OCI-LY1 (cell line): ENCODE data around the gene PEX13.

Source experiments
- H2AFZ ChIP-seq: fragments of 200-600 bp; sonication (generic), shearing (Covaris generic); 2 replicates; pipeline ENCODE4 v1.6.0; 2014; ENCODE audit warnings: antibody characterized with exemption, mild to moderate bottlenecking, low read length
- H3F3A ChIP-seq: fragments of 200-600 bp; sonication (generic), shearing (Covaris generic); 2 replicates; pipeline ENCODE4 v1.6.0; 2014; ENCODE audit warnings: mild to moderate bottlenecking, antibody characterized with exemption, low read length, moderate library complexity; ENCODE audit not compliant: insufficient read depth
- H3K27ac ChIP-seq: fragments of 200-600 bp; sonication (generic); 2 replicates; pipeline ENCODE4 v1.5.1; 2014; ENCODE audit warnings: low read length, mixed run types, mild to moderate bottlenecking, low read depth; ENCODE audit not compliant: poor library complexity, severe bottlenecking
- H3K27me3 ChIP-seq: fragments of 200-600 bp; sonication (generic); 2 replicates; pipeline ENCODE4 v1.6.0; 2014; ENCODE audit warnings: antibody characterized with exemption, mild to moderate bottlenecking, low read length, moderate library complexity; ENCODE audit not compliant: insufficient read depth
- H3K36me3 ChIP-seq: fragments of 200-600 bp; sonication (generic); 2 replicates; pipeline ENCODE4 v1.6.1; 2014; ENCODE audit warnings: mild to moderate bottlenecking, antibody characterized with exemption, low read length, moderate library complexity, mixed read lengths; ENCODE audit not compliant: insufficient read depth
- H3K4me1 ChIP-seq: fragments of 200-600 bp; sonication (generic); 2 replicates; pipeline ENCODE4 v1.5.1; 2014; ENCODE audit warnings: mild to moderate bottlenecking, low read length, moderate library complexity; ENCODE audit not compliant: insufficient read depth, severe bottlenecking
- H3K4me2 ChIP-seq: fragments of 200-600 bp; sonication (generic), shearing (Covaris generic); 2 replicates; pipeline ENCODE4 v1.6.1; 2014; ENCODE audit warnings: low read length
- H3K4me3 ChIP-seq: fragments of 200-600 bp; sonication (generic); 2 replicates; pipeline ENCODE4 v1.5.1; 2014; ENCODE audit warnings: low read length, low read depth, mild to moderate bottlenecking, mixed read lengths; ENCODE audit not compliant: poor library complexity, severe bottlenecking
- H3K79me2 ChIP-seq: fragments of 200-600 bp; shearing (Covaris generic); 2 replicates; pipeline ENCODE4 v1.6.1; 2016; ENCODE audit warnings: mixed run types, low read length, mixed read lengths; ENCODE audit not compliant: insufficient read depth
- H3K9ac ChIP-seq: fragments of 200-600 bp; sonication (generic), shearing (Covaris generic); 2 replicates; pipeline ENCODE4 v1.6.1; 2014; ENCODE audit warnings: mild to moderate bottlenecking, low read length, mixed read lengths
- H3K9me2 ChIP-seq: fragments of 200-600 bp; sonication (generic), shearing (Covaris generic); 2 replicates; pipeline ENCODE4 v1.6.1; 2014; ENCODE audit warnings: low read depth, mild to moderate bottlenecking, low read length, mixed read lengths
- H3K9me3 ChIP-seq: fragments of 200-600 bp; shearing (Covaris generic); 2 replicates; pipeline ENCODE4 v1.6.1; 2014; ENCODE audit warnings: low read length, mixed read lengths
- H4K20me1 ChIP-seq: fragments of 200-600 bp; sonication (generic), shearing (Covaris generic); 2 replicates; pipeline ENCODE4 v1.6.0; 2016; ENCODE audit warnings: mild to moderate bottlenecking, low read length; ENCODE audit not compliant: insufficient read depth
- EZH2 ChIP-seq: fragments of 200-600 bp; sonication (generic), shearing (Covaris generic); IDR thresholded peaks from 2 replicates; pipeline ENCODE4 v1.8.0; 2017; ENCODE audit warnings: borderline replicate concordance, mixed run types, mild to moderate bottlenecking, antibody characterized with exemption, low read length, moderate library complexity, mixed read lengths
- TF ChIP-seq, protein P1 (sequence below): fragments of 200-600 bp; sonication (generic), shearing (Covaris generic); IDR thresholded peaks from 2 replicates; pipeline ENCODE4 v1.5.1; 2017; ENCODE audit warnings: mild to moderate bottlenecking, antibody characterized with exemption, low read length, moderate library complexity, mixed read lengths

PEX13 gene, protein sequence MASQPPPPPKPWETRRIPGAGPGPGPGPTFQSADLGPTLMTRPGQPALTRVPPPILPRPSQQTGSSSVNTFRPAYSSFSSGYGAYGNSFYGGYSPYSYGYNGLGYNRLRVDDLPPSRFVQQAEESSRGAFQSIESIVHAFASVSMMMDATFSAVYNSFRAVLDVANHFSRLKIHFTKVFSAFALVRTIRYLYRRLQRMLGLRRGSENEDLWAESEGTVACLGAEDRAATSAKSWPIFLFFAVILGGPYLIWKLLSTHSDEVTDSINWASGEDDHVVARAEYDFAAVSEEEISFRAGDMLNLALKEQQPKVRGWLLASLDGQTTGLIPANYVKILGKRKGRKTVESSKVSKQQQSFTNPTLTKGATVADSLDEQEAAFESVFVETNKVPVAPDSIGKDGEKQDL

DNA sequence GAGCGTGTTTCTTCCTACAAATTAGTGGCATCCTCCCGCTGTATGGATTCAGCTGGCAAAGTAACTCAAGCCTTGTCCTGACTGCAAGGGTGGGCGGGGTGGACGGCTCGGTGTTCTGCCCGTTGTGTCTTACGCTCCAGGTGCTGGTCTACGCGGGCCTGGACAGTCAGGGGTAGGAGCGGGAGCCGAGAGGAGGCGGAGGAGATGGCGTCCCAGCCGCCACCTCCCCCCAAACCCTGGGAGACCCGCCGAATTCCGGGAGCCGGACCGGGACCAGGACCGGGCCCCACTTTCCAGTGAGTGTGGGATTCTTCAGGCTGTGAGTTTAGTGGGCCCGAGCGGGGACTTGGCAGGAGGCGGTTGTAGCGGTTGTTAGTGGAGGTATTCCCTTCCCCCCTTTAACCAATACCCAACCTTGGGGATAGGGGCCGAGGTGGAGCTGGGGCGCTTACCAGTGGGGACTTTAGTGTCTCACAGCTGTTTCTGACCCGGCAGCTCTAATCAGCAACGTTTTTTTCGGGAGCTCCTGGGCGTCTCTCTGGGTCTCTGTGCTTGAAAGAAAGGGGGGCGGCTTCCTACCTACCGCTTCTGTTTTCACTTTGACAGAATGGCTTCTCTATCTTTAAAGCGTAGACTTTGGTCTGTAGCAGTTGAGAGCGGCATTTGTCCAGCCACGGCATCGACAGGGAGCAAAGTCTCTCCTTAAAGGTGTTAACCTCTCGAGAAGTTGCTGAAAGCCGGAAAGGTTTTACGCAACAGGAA, at the start of gene PEX13, which contains the start of gene PUS10:
Gene PEX13, plus strand, starts transcription at position 165 of the 762 bp plus-strand sequence. Its CDS starts 40 bp downstream, at position 205.
Gene PUS10, minus strand, starts transcription at position 700 of the 762 bp plus-strand sequence. CDS start 6,365 bp downstream, outside the sequence.
- no peak for TF ChIP-seq EZH2
- TF ChIP-seq, protein P1, sequence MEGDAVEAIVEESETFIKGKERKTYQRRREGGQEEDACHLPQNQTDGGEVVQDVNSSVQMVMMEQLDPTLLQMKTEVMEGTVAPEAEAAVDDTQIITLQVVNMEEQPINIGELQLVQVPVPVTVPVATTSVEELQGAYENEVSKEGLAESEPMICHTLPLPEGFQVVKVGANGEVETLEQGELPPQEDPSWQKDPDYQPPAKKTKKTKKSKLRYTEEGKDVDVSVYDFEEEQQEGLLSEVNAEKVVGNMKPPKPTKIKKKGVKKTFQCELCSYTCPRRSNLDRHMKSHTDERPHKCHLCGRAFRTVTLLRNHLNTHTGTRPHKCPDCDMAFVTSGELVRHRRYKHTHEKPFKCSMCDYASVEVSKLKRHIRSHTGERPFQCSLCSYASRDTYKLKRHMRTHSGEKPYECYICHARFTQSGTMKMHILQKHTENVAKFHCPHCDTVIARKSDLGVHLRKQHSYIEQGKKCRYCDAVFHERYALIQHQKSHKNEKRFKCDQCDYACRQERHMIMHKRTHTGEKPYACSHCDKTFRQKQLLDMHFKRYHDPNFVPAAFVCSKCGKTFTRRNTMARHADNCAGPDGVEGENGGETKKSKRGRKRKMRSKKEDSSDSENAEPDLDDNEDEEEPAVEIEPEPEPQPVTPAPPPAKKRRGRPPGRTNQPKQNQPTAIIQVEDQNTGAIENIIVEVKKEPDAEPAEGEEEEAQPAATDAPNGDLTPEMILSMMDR, result no peak
- H3K36me3 ChIP-seq, result peaks cover 20% of the 10 kb centered on the region
- peak within 1 kb of the TSS; percentile 89 for H3K4me3 ChIP-seq
- H3K4me1 ChIP-seq, result peaks cover 30% of the 10 kb centered on the region
- no peaks in the 10 kb centered on the region for H3K27me3 ChIP-seq
- H4K20me1 ChIP-seq, result no peaks in the 10 kb centered on the region
- H3K9me3 ChIP-seq, result peaks cover 3% of the 10 kb centered on the region; the same call in 1 of the 2 replicates
- peak within 1 kb of the TSS; percentile 89 for H3K27ac ChIP-seq
- H3K9me2 ChIP-seq, result no peaks in the 10 kb centered on the region
- no peaks in the 10 kb centered on the region for H3F3A ChIP-seq
- peak within 1 kb of the TSS; percentile 81 for H3K9ac ChIP-seq
- H2AFZ ChIP-seq, result peak within 1 kb of the TSS; percentile 24
- peak within 1 kb of the TSS; percentile 87 for H3K4me2 ChIP-seq
- peaks cover 43% of the 10 kb centered on the region for H3K79me2 ChIP-seq

DNA sequence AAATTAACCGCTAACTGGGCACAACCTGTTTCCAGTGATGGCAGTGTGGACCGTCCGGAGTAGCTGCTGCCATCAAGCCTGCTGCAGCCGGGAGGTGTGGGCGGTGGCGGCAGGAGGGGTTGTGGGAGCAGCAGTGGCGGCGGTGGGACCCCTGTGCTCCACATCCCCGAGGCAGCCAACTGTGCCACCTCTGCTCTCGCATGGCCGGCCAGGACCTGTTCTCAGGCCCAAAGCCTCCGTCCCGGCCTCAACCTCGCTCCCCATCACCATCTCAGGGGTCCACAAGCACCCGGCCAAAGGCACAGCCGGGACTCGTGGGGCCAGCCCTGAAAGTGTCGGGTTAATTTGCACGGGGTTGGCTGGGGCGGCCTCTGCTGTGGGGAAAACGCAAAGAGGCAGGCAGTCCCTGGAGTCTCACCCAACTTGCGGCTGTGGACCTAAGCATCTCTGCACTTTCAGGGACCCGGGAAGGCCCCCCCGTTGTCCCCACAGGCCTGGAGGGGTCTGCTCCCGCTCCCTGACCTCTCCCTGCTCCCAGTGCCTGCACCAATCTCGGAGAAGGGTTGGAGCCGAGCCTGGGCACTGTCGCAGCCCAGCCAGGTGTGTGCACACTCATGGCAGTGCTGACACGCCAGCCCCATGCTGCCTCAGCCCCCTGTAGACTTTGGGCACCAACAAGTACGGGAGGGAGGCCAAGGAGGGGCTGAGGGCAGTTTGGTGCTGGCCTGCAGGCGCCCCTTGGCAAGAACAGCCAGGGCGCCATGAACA, 44.4 kb upstream of the PEX13 start:
- TF ChIP-seq, protein P1, result no peak
- no peak for TF ChIP-seq EZH2
- H2AFZ ChIP-seq, result no peak overlapping the region
- peaks cover 6% of the 10 kb centered on the region; the same call in 1 of the 2 replicates for H3F3A ChIP-seq
- peak overlapping the region; percentile 89 for H3K4me2 ChIP-seq
- no peaks in the 10 kb centered on the region for H3K36me3 ChIP-seq
- H3K27ac ChIP-seq, result peak overlapping the region; percentile 94
- H3K27me3 ChIP-seq, result no peaks in the 10 kb centered on the region
- peak overlapping the region; percentile 62 for H3K9ac ChIP-seq
- H3K9me3 ChIP-seq, result no peaks in the 10 kb centered on the region
- H3K4me1 ChIP-seq, result peaks cover 82% of the 10 kb centered on the region
- no peaks in the 10 kb centered on the region for H3K79me2 ChIP-seq
- peak overlapping the region; percentile 50 for H3K4me3 ChIP-seq
- H4K20me1 ChIP-seq, result no peaks in the 10 kb centered on the region
- no peaks in the 10 kb centered on the region for H3K9me2 ChIP-seq

DNA sequence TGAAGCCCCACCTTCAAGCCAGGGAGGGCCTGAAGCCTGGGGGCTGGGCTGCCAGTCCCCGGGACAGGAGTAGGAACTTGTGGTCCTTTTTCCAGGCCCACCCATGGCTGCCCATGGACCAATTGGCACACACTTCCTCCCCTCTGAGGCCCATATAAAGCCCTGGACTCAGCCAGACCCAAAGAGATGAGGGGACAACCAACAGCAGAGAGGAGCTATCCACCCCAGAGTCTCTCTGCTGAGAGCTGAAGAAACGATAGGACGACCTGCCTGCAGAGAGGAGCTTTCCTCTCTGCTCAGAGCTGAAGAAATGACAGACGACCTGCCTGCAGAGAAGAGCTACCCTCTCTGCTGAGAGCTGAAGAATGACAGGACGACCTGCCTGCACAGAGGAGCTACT, 43.8 kb upstream of the PEX13 start:
- H3F3A ChIP-seq, result peaks cover 6% of the 10 kb centered on the region
- no peaks in the 10 kb centered on the region for H3K9me2 ChIP-seq
- no peak overlapping the region for H2AFZ ChIP-seq
- no peaks in the 10 kb centered on the region for H3K27me3 ChIP-seq
- TF ChIP-seq, protein P1, result no peak
- TF ChIP-seq EZH2, result no peak
- no peaks in the 10 kb centered on the region for H3K36me3 ChIP-seq
- H3K4me1 ChIP-seq, result peaks cover 80% of the 10 kb centered on the region
- peak overlapping the region; percentile 94 for H3K27ac ChIP-seq
- no peaks in the 10 kb centered on the region for H3K9me3 ChIP-seq
- no peaks in the 10 kb centered on the region for H4K20me1 ChIP-seq
- H3K9ac ChIP-seq, result peak overlapping the region; percentile 62; the same call in 1 of the 2 replicates
- H3K4me2 ChIP-seq, result peak overlapping the region; percentile 89; the same call in 1 of the 2 replicates
- peak overlapping the region; percentile 50 for H3K4me3 ChIP-seq
- no peaks in the 10 kb centered on the region for H3K79me2 ChIP-seq
